ENCODE measurements around the gene PUM2.

Gene PUM2

DNA sequence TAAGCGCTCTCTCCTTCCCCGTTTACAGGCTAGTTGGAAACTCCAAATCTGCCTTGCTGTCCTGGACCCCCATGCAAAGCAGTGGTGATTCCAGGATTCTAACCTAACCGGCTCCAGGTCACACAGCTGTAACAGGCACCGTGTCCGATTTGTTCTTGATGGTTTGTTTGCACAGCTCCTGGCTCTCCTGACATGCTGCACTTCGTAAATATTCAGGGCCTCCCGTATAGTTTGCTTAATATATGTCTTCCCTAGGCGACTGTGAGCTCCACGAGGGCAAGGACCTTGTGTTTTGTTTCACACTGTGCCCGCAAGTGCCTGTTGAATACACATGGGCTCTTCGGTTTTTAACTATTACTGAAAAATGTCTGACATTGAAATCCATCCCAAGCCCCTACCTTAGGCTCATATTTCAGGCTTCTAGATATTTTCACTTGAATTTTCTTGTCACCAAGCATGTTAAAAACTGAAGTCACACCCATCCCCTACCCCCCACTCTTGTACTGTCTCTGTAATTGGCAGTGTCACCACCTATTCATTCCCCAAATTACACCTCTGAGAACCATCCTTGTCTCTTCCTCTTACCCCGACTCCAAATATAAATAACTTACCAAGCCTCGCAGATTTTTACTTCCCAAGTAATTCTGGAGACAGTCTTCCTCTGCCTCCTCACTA is 1.0 kb upstream of the PUM2 start:
- peaks cover 33% of the 10 kb centered on the region for H4K20me1 ChIP-seq (ENCODE audit: insufficient read depth, low read length)
- peak overlapping the region; percentile 97 for H3K9ac ChIP-seq (ENCODE audit: low read length)
- H3K4me3 ChIP-seq (ENCODE audit: low read length): peak overlapping the region; percentile 92
- H3K9me3 ChIP-seq (ENCODE audit: insufficient read depth, low read length): no peaks in the 10 kb centered on the region
- H3K4me2 ChIP-seq (ENCODE audit: low read length): peak overlapping the region; percentile 95
- H3K4me1 ChIP-seq (ENCODE audit: low read length): peaks cover 36% of the 10 kb centered on the region
- no peak for TF ChIP-seq EZH2phosphoT487 (IDR thresholded peaks at IDR 0.05; ENCODE audit: low read depth)
- TF ChIP-seq, protein P1, sequence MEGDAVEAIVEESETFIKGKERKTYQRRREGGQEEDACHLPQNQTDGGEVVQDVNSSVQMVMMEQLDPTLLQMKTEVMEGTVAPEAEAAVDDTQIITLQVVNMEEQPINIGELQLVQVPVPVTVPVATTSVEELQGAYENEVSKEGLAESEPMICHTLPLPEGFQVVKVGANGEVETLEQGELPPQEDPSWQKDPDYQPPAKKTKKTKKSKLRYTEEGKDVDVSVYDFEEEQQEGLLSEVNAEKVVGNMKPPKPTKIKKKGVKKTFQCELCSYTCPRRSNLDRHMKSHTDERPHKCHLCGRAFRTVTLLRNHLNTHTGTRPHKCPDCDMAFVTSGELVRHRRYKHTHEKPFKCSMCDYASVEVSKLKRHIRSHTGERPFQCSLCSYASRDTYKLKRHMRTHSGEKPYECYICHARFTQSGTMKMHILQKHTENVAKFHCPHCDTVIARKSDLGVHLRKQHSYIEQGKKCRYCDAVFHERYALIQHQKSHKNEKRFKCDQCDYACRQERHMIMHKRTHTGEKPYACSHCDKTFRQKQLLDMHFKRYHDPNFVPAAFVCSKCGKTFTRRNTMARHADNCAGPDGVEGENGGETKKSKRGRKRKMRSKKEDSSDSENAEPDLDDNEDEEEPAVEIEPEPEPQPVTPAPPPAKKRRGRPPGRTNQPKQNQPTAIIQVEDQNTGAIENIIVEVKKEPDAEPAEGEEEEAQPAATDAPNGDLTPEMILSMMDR (IDR thresholded peaks at IDR 0.05; ENCODE audit: low read depth, low read length): no peak
- peak overlapping the region; percentile 90 for H3K27ac ChIP-seq (ENCODE audit: low read length)
- peak overlapping the region; percentile 80 for H2AFZ ChIP-seq (ENCODE audit: low read depth, low read length)
- peaks cover 23% of the 10 kb centered on the region for H3K36me3 ChIP-seq (replicated peaks; ENCODE audit: low read depth, low read length)
- H3K27me3 ChIP-seq (ENCODE audit: low read depth, low read length): no peaks in the 10 kb centered on the region
- peaks cover 45% of the 10 kb centered on the region for H3K79me2 ChIP-seq (ENCODE audit: low read length)

DNA sequence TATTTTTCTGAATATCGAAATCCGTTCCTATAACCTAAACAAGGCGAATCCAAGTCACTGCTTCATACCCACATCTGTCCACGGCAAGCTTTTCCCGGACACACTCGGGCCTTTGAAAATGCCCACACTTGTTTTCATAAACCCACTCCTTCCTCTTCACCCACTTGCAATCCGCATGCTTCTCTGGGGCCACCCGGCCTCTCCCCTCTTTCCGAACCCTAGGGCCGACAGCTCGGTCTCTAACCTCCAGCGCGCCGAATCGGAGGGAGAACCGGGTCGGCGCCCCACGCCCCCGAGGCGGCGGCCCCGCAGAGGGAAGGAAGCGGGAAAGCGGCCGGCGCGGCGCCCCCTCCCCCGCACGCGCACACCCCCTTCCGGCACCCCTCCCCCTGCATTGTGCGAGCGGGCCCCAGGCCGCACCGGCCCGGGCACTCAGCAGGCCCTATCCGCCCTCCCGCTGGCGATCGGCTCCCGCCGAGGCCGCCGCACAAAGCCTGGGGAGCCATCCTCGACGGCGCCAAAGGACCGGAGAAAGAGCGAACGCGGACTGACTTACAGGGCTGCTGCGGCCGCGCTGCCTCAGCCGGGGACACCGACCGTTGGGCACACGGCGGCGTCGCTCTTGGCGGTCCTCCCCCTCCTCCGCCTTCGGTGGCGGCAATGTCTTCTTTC is 467 bp downstream of the PUM2 start:
- Histone ChIP-seq H3K9me3 (ENCODE audit: insufficient read depth, low read length) (no peaks in the 10 kb centered on the region), H3K4me2 (ENCODE audit: low read length) (peak overlapping the region; percentile 80), H3K27ac (ENCODE audit: low read length) (peak overlapping the region; percentile 91), H3K9ac (ENCODE audit: low read length) (peak overlapping the region; percentile 89), H2AFZ (ENCODE audit: low read depth, low read length) (no peak overlapping the region), H3K4me1 (ENCODE audit: low read length) (peaks cover 40% of the 10 kb centered on the region), H3K36me3 (replicated peaks; ENCODE audit: low read depth, low read length) (peaks cover 24% of the 10 kb centered on the region), H3K79me2 (ENCODE audit: low read length) (peaks cover 60% of the 10 kb centered on the region), H4K20me1 (ENCODE audit: insufficient read depth, low read length) (peaks cover 48% of the 10 kb centered on the region), H3K27me3 (ENCODE audit: low read depth, low read length) (no peaks in the 10 kb centered on the region), H3K4me3 (ENCODE audit: low read length) (peak overlapping the region; percentile 99)
- no peak for TF ChIP-seq EZH2phosphoT487 (IDR thresholded peaks at IDR 0.05; ENCODE audit: low read depth)
- TF ChIP-seq, protein P1 (IDR thresholded peaks at IDR 0.05; ENCODE audit: low read depth, low read length): no peak

DNA sequence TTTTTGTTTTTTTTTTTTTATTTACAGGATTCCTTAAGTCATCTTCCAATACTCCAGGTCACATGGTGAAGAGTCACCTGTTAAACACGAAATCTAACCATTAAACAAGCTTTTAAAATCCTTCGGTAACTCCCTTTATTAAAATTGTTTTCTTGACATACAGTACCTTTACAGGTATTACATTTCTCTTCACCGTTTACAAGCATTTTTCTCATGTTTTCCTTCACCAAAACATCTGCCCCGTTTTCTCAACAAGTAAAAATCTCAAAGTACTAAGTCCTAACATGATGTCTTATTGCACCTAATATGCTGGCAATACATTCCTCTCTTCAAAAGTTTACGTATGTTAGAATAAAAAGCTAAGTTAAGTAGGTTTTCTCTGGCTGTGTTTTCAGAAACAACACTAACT is 1.1 kb downstream of the PUM2 start:
- H3K4me2 ChIP-seq (ENCODE audit: low read length): peak overlapping the region; percentile 80
- no peaks in the 10 kb centered on the region for H3K9me3 ChIP-seq (ENCODE audit: insufficient read depth, low read length)
- H2AFZ ChIP-seq (ENCODE audit: low read depth, low read length): no peak overlapping the region
- peaks cover 40% of the 10 kb centered on the region for H3K4me1 ChIP-seq (ENCODE audit: low read length)
- H3K36me3 ChIP-seq (replicated peaks; ENCODE audit: low read depth, low read length): peaks cover 24% of the 10 kb centered on the region
- peak overlapping the region; percentile 89 for H3K9ac ChIP-seq (ENCODE audit: low read length)
- H3K4me3 ChIP-seq (ENCODE audit: low read length): peak overlapping the region; percentile 99
- H4K20me1 ChIP-seq (ENCODE audit: insufficient read depth, low read length): peaks cover 55% of the 10 kb centered on the region
- peaks cover 66% of the 10 kb centered on the region for H3K79me2 ChIP-seq (ENCODE audit: low read length)
- no peaks in the 10 kb centered on the region for H3K27me3 ChIP-seq (ENCODE audit: low read depth, low read length)
- no peak for TF ChIP-seq EZH2phosphoT487 (IDR thresholded peaks at IDR 0.05; ENCODE audit: low read depth)
- TF ChIP-seq, protein P1 (IDR thresholded peaks at IDR 0.05; ENCODE audit: low read depth, low read length): no peak
- H3K27ac ChIP-seq (ENCODE audit: low read length): peak overlapping the region; percentile 91

DNA sequence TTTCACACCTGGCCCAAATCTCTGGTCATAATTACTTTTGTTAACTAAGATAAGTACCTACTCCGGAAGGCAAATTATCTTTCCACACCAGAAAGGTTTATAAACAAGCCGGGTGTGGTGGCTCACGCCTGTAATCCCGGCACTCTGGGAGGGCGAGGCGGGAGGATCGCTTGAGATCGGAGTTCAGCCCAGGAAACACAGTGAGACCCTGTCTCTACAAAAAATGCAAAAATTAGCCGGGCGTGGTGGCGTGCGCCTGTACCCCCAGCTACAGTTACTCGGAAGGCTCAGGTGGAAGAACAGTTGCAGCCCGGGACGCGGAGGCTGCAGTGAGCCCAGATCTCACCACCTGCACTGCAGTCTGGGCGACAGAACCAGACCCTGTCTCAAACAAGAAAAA is 2.1 kb downstream of the PUM2 start:
- Histone ChIP-seq H3K79me2 (ENCODE audit: low read length) (peaks cover 76% of the 10 kb centered on the region), H3K9ac (ENCODE audit: low read length) (no peak overlapping the region), H3K36me3 (replicated peaks; ENCODE audit: low read depth, low read length) (peaks cover 24% of the 10 kb centered on the region), H2AFZ (ENCODE audit: low read depth, low read length) (no peak overlapping the region), H4K20me1 (ENCODE audit: insufficient read depth, low read length) (peaks cover 64% of the 10 kb centered on the region), H3K4me3 (ENCODE audit: low read length) (peak overlapping the region; percentile 99), H3K27me3 (ENCODE audit: low read depth, low read length) (no peaks in the 10 kb centered on the region), H3K4me2 (ENCODE audit: low read length) (peak overlapping the region; percentile 80), H3K9me3 (ENCODE audit: insufficient read depth, low read length) (no peaks in the 10 kb centered on the region), H3K4me1 (ENCODE audit: low read length) (peaks cover 45% of the 10 kb centered on the region), H3K27ac (ENCODE audit: low read length) (no peak overlapping the region)
- TF ChIP-seq, protein P1 (IDR thresholded peaks at IDR 0.05; ENCODE audit: low read depth, low read length): no peak
- TF ChIP-seq EZH2phosphoT487 (IDR thresholded peaks at IDR 0.05; ENCODE audit: low read depth): no peak

Measured in OCI-LY3 (cell line).